ENCODE results near the gene RAB30. TPM values are rescaled to one million over a fixed set of nuclear protein-coding genes. Genes with fewer than 3 reads are reported as not detected.
A peak's percentile ranks its signal among the peaks of the same experiment; 100 is the strongest.

The RAB30 gene
- total RNA-seq, 2 donors from 2014 or later, result 8.4 to 15.8 TPM

- no peak overlapping the region for H3K27ac ChIP-seq (ENCODE audit: low read depth, low read length)
- no peak for TF ChIP-seq CTCF (conservative IDR thresholded peaks at IDR 0.05)
- no peaks in the 10 kb centered on the region for H3K27me3 ChIP-seq (ENCODE audit: control insufficient read depth, insufficient read depth, low read length, poor library complexity, severe bottlenecking)
- no peak overlapping the region for H3K4me3 ChIP-seq (ENCODE audit: low read length)
- no peaks in the 10 kb centered on the region for H3K27me3 Mint-ChIP-seq (ENCODE audit: insufficient read depth)
- H3K4me1 ChIP-seq (ENCODE audit: control insufficient read depth, insufficient read depth, low read length), result peaks cover 10% of the 10 kb centered on the region
- no peak for DNase-seq
- H3K9ac ChIP-seq (ENCODE audit: extremely low read depth, low read length, poor library complexity, severe bottlenecking), result no peak overlapping the region
- peaks cover 25% of the 10 kb centered on the region for H3K4me1 Mint-ChIP-seq
- no peaks in the 10 kb centered on the region for H3K36me3 Mint-ChIP-seq (ENCODE audit: low read depth)
- H3K4me3 Mint-ChIP-seq, result no peak overlapping the region
- no peak overlapping the region for H3K27ac Mint-ChIP-seq
- H3K36me3 ChIP-seq (ENCODE audit: control insufficient read depth, insufficient read depth, low read length), result no peaks in the 10 kb centered on the region
- H3K9me3 Mint-ChIP-seq, result no peaks in the 10 kb centered on the region
- WGBS, 2 experiments (ENCODE audit: insufficient coverage in 1 of 2, insufficient read length in 1 of 2), result 90 to 94% methylated on average over 3 to 5 of the region's 5 CpGs
- H3K9me3 ChIP-seq (ENCODE audit: control insufficient read depth, low read length), result no peaks in the 10 kb centered on the region
These were observed 44.4 kb downstream of the RAB30 start for GRCh38 chr11:83027289-83027688.

- peaks cover 10% of the 10 kb centered on the region for H3K4me1 ChIP-seq (ENCODE audit: control insufficient read depth, insufficient read depth, low read length)
- no peak overlapping the region for H3K4me3 ChIP-seq (ENCODE audit: low read length)
- H3K27ac ChIP-seq (ENCODE audit: low read depth, low read length), result no peak overlapping the region
- H3K36me3 ChIP-seq (ENCODE audit: control insufficient read depth, insufficient read depth, low read length), result no peaks in the 10 kb centered on the region
- no peaks in the 10 kb centered on the region for H3K27me3 ChIP-seq (ENCODE audit: control insufficient read depth, insufficient read depth, low read length, poor library complexity, severe bottlenecking)
- H3K27me3 Mint-ChIP-seq (ENCODE audit: insufficient read depth), result no peaks in the 10 kb centered on the region
- WGBS, 2 experiments (ENCODE audit: insufficient coverage in 1 of 2, insufficient read length in 1 of 2), result 90 to 95% methylated on average over 2 to 4 of the region's 4 CpGs
- H3K9me3 ChIP-seq (ENCODE audit: control insufficient read depth, low read length), result no peaks in the 10 kb centered on the region
- H3K4me3 Mint-ChIP-seq, result no peak overlapping the region
- H3K4me1 Mint-ChIP-seq, result peaks cover 25% of the 10 kb centered on the region
- H3K27ac Mint-ChIP-seq, result no peak overlapping the region
- TF ChIP-seq CTCF (conservative IDR thresholded peaks at IDR 0.05), result no peak
- no peaks in the 10 kb centered on the region for H3K9me3 Mint-ChIP-seq
- no peak for DNase-seq
- no peaks in the 10 kb centered on the region for H3K36me3 Mint-ChIP-seq (ENCODE audit: low read depth)
- no peak overlapping the region for H3K9ac ChIP-seq (ENCODE audit: extremely low read depth, low read length, poor library complexity, severe bottlenecking)
These were observed 45.5 kb downstream of the RAB30 start for GRCh38 chr11:83026229-83026628.

GRCh38 chr11:83025267-83025704, 46.4 kb downstream of the RAB30 start:
- DNase-seq, result no peak
- H3K4me3 Mint-ChIP-seq, result no peak overlapping the region
- H3K27me3 Mint-ChIP-seq (ENCODE audit: insufficient read depth), result no peaks in the 10 kb centered on the region
- Histone ChIP-seq H3K36me3 (ENCODE audit: control insufficient read depth, insufficient read depth, low read length) (no peaks in the 10 kb centered on the region), H3K9me3 (ENCODE audit: control insufficient read depth, low read length) (no peaks in the 10 kb centered on the region), H3K27me3 (ENCODE audit: control insufficient read depth, insufficient read depth, low read length, poor library complexity, severe bottlenecking) (no peaks in the 10 kb centered on the region), H3K9ac (ENCODE audit: extremely low read depth, low read length, poor library complexity, severe bottlenecking) (no peak overlapping the region), H3K27ac (ENCODE audit: low read depth, low read length) (no peak overlapping the region), H3K4me3 (ENCODE audit: low read length) (no peak overlapping the region), H3K4me1 (ENCODE audit: control insufficient read depth, insufficient read depth, low read length) (peaks cover 10% of the 10 kb centered on the region)
- no peaks in the 10 kb centered on the region for H3K9me3 Mint-ChIP-seq
- peaks cover 25% of the 10 kb centered on the region for H3K4me1 Mint-ChIP-seq
- 23 to 25% methylated on average over 1 to 2 of the region's 2 CpGs for WGBS, 2 experiments (ENCODE audit: insufficient coverage in 1 of 2, insufficient read length in 1 of 2)
- peak overlapping the region; percentile 53 for H3K27ac Mint-ChIP-seq
- no peaks in the 10 kb centered on the region for H3K36me3 Mint-ChIP-seq (ENCODE audit: low read depth)
- TF ChIP-seq CTCF (conservative IDR thresholded peaks at IDR 0.05), result no peak
